ENCODE data around the gene GSN. TPM values are rescaled to one million over a fixed set of nuclear protein-coding genes. Genes with fewer than 3 reads are reported as not detected.

The GSN gene
- total RNA-seq, 2 experiments from 2014 or later, result 1.9 to 2.2 TPM

DNA sequence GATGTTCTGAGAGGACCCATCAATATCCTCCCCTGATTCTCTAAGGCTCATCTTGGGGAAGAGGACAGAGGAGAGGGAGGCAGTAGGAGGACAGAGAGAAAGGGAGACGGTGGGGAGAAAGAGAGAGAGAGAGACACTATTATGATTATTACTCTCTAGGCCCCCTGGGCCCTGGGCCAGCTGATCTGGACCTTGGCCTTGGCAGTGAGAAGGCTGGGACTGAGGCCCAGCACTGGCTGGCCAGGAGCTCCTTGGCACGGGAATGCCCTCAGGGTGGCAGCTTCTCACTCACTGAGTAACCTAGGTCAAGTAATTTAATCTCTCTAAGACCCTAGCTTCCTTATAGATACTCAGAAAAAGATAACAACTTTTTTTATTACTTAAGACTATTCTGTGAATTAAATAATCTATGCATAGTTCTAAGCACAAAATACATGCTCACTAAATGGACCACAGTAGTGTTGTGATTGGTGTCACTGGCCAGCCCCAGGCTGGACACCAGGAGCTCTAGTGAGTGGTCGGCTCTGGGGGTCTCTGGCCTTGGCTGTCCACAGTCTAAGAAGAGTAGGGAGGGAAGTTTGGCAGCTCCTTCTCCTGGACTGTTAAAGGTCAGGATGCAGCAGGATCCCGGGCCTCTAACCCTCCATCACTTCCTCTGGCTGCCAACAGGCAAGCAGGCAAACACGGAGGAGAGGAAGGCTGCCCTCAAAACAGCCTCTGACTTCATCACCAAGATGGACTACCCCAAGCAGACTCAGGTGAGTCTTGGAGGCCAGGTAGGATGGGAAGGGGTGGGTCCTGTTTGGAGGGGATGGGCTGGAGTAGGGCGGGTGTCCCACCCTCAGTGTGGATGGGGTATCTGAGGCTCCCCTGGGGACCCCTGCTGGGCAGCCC is 50.0 kb downstream of the GSN start:
- Mint-ChIP-seq H3K27ac (peak overlapping the region; percentile 42), H3K9me3 (no peaks in the 10 kb centered on the region), H3K4me3 (no peak overlapping the region), H3K27me3 (no peaks in the 10 kb centered on the region), H3K36me3 (ENCODE audit: low read depth) (no peaks in the 10 kb centered on the region), H3K4me1 (ENCODE audit: low read depth) (peaks cover 14% of the 10 kb centered on the region)
- CTCF ChIA-PET, result interaction anchor here (0.7 to 9.2 kb wide), 4 partner anchors 57 to 106 kb away, joined by 3 to 378 read pairs (median 90); no protein-coding TSS in a partner anchor
- POLR2A ChIA-PET, result interaction anchor here (1.3 kb wide), 1 partner anchor 29 kb away, joined by 5 read pairs; no protein-coding TSS in a partner anchor
- no peak for DNase-seq
- intact Hi-C loops (cut with micrococcal nuclease), result no loop called here
- TF ChIP-seq, protein P1, sequence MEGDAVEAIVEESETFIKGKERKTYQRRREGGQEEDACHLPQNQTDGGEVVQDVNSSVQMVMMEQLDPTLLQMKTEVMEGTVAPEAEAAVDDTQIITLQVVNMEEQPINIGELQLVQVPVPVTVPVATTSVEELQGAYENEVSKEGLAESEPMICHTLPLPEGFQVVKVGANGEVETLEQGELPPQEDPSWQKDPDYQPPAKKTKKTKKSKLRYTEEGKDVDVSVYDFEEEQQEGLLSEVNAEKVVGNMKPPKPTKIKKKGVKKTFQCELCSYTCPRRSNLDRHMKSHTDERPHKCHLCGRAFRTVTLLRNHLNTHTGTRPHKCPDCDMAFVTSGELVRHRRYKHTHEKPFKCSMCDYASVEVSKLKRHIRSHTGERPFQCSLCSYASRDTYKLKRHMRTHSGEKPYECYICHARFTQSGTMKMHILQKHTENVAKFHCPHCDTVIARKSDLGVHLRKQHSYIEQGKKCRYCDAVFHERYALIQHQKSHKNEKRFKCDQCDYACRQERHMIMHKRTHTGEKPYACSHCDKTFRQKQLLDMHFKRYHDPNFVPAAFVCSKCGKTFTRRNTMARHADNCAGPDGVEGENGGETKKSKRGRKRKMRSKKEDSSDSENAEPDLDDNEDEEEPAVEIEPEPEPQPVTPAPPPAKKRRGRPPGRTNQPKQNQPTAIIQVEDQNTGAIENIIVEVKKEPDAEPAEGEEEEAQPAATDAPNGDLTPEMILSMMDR (IDR thresholded peaks at IDR 0.05), result no peak
- ATAC-seq, result no peak

DNA sequence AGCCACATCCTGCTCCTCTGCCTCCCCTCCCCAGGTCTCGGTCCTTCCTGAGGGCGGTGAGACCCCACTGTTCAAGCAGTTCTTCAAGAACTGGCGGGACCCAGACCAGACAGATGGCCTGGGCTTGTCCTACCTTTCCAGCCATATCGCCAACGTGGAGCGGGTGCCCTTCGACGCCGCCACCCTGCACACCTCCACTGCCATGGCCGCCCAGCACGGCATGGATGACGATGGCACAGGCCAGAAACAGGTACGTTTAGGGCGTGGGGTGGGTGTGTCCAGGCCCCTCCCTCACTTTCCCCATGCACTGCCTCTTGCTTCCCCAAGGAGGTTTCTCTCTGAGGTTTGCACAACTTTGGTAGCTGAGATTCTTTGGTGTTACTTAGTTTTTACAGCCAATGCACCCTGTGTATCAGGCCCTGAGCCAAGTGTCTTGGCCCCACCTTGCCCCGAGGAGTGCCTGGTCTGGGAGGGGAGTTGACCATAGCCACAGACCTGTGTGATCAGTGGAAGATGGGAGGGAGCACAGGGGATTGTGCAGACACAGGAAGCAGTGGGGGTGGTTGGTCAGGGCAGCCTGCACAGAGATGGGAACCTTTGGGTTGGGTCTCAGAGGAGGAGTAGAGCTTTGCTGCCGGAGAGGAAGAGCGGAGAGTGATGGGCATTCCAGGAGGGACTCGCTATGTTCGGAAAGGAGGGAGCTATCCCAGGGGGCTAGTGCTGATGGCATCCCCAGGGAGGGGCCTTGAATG is 50.8 kb downstream of the GSN start:
- Mint-ChIP-seq H3K36me3 (ENCODE audit: low read depth) (no peaks in the 10 kb centered on the region), H3K27ac (no peak overlapping the region), H3K9me3 (no peaks in the 10 kb centered on the region), H3K4me3 (no peak overlapping the region), H3K27me3 (no peaks in the 10 kb centered on the region), H3K4me1 (ENCODE audit: low read depth) (peaks cover 14% of the 10 kb centered on the region)
- ChIA-PET CTCF (interaction anchor here (0.9 to 9.2 kb wide), 28 partner anchors 12 to 193 kb away, joined by 3 to 378 read pairs (median 16); no protein-coding TSS in a partner anchor), POLR2A (interaction anchor here (1.0 to 2.4 kb wide), 2 partner anchors 50 to 85 kb away, joined by 3 to 6 read pairs; no protein-coding TSS in a partner anchor)
- TF ChIP-seq, protein P1 (IDR thresholded peaks at IDR 0.05), result no peak
- no peak for DNase-seq
- intact Hi-C loops (cut with micrococcal nuclease), result no loop called here
- ATAC-seq, result no peak

DNA sequence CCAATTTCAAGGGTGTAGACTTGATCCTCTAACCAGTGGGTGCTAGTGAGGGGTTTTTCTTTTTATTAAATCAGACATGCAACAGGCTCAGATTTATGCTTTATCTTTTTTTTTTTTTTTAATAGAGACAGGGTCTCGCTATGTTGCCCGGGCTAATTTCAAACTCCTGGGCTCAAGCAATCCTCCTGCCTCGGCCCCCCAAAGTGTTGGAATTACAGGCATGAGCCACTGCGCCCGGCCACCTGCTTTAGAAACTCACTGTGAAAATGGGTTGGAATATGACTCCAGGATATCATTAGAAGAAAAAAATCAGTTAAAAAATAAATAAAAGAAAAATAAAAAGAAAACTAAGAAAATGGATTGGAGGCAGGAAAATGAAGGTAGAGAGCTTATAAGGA is 51.4 kb downstream of the GSN start:
- Mint-ChIP-seq H3K36me3 (ENCODE audit: low read depth) (no peaks in the 10 kb centered on the region), H3K4me3 (no peak overlapping the region), H3K9me3 (no peaks in the 10 kb centered on the region), H3K27ac (no peak overlapping the region), H3K4me1 (ENCODE audit: low read depth) (peaks cover 14% of the 10 kb centered on the region), H3K27me3 (no peaks in the 10 kb centered on the region)
- POLR2A ChIA-PET, result interaction anchor here (1.0 to 2.4 kb wide), 4 partner anchors 29 to 84 kb away, joined by 3 to 6 read pairs (median 5); no protein-coding TSS in a partner anchor
- TF ChIP-seq, protein P1 (IDR thresholded peaks at IDR 0.05), result no peak
- intact Hi-C loops (cut with micrococcal nuclease), result no loop called here
- CTCF ChIA-PET, result interaction anchor here (0.6 to 9.2 kb wide), 61 partner anchors 10 to 357 kb away, joined by 3 to 378 read pairs (median 5); partner anchors contain the start of genes GGTA1 and GSN
- ATAC-seq (no peak), DNase-seq (no peak)

DNA sequence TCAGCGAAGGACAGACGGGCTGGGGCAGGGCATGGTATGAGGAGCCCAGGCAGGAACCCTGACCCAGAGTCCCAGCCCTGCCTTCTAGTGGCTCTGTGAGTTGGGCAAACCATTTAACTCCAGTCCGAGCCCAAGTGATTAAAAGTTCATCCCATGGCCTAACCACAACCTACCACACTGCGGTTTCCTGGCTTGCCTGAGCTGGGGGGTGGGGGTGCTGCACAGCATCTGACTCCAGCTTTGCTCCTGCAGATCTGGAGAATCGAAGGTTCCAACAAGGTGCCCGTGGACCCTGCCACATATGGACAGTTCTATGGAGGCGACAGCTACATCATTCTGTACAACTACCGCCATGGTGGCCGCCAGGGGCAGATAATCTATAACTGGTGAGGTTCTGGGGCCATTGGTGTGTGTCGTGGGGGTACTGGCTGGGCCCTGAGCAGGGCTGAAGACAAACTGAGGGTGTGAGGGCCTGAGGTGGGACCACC is 53.1 kb downstream of the GSN start:
- Mint-ChIP-seq H3K4me1 (ENCODE audit: low read depth) (peaks cover 14% of the 10 kb centered on the region), H3K36me3 (ENCODE audit: low read depth) (no peaks in the 10 kb centered on the region), H3K27me3 (no peaks in the 10 kb centered on the region), H3K9me3 (no peaks in the 10 kb centered on the region), H3K4me3 (no peak overlapping the region), H3K27ac (no peak overlapping the region)
- DNase-seq (peak; percentile 27), ATAC-seq (no peak)
- intact Hi-C loops (cut with micrococcal nuclease), result no loop called here
- POLR2A ChIA-PET, result interaction anchor here (2.0 to 2.4 kb wide), 2 partner anchors 48 to 79 kb away, joined by 6 read pairs; no protein-coding TSS in a partner anchor
- CTCF ChIA-PET, result interaction anchor here (1.0 to 9.2 kb wide), 25 partner anchors 13 to 130 kb away, joined by 3 to 378 read pairs (median 17); no protein-coding TSS in a partner anchor
- TF ChIP-seq, protein P1 (IDR thresholded peaks at IDR 0.05), result no peak

Measured in activated CD8-positive, alpha-beta T cell treated with anti-CD3 and anti-CD28 coated beads for 36 hours (primary cell).